Lower leg skin (tissue), 4 donors: Measurements from ENCODE around the gene AHR. TPM values are rescaled to one million over a fixed set of nuclear protein-coding genes. Genes with fewer than 3 reads are reported as not detected.

Experiments
- DNase-seq, 2 donors: peaks; one replicate each; pipeline ENCODE4 v3.0.0-alpha.2; 2019; ENCODE audit warnings: low spot score in 2 of 2
- H3K4me3 ChIP-seq: fragments of 200-600 bp; sonication (generic); 2 replicates; pipeline ENCODE4 v1.5.1; 2017; ENCODE audit warnings: mild to moderate bottlenecking, low read depth; ENCODE audit not compliant: poor library complexity, severe bottlenecking
- CTCF ChIP-seq, 3 donors: fragments of 450-650 bp; IDR thresholded peaks; one replicate each; pipeline ENCODE4 v1.5.1; 2016; ENCODE audit warnings: antibody characterized with exemption in 3 of 3, mild to moderate bottlenecking in 3 of 3, moderate library complexity in 2 of 3
- POLR2A ChIP-seq, 2 donors: fragments of 450-650 bp; IDR thresholded peaks; one replicate each; pipeline ENCODE4 v1.6.1; 2016 to 2017; ENCODE audit warnings: antibody characterized with exemption in 2 of 2, mild to moderate bottlenecking in 1 of 2, moderate library complexity in 1 of 2
- WGBS, 2 donors: methylation state at CpG; one replicate each; pipeline ENCODE4 v1.1.5; 2018; 5-methylcytosine and 5-hydroxymethylcytosine counted together
- intact Hi-C: fragments of 100-400 bp; cut with DNase I; formaldehyde crosslinking; loops from one replicate; pipeline ENCODE4 v1.15.0; 2023; ENCODE audit warnings: low total_unique reads
- total RNA-seq, 4 donors: library from RNA; depleted of rRNA; stranded (reverse); fragments of >200 nt; gene quantifications; one replicate each; pipeline ENCODE4 v1.1.0, GENCODE V29; 2016

The AHR gene
- total RNA-seq = 10 to 100 TPM; 83.2 to 92.7 (median 90.0) TPM

GRCh38 chr7:17298102-17298839, at the start of gene AHR:
AHR (plus strand) TSS chr7:17298652; CDS start chr7:17299265, 613 bp downstream.
- WGBS, 2 donors = 5 to 10% methylated on average over 15 to 30 of the region's 46 CpGs
- intact Hi-C loops = no loop called here
- peak within 1 kb of the TSS; percentile 90 for H3K4me3 ChIP-seq
- TF ChIP-seq CTCF (IDR thresholded peaks at IDR 0.05) (no peak), POLR2A (IDR thresholded peaks at IDR 0.05) (peak in 1 of 2 donors; percentile 93)
- peak; percentile 96 to 99 for DNase-seq

GRCh38 chr7:17253885-17254284, 44.6 kb upstream of the AHR start:
- no peak for DNase-seq
- TF ChIP-seq POLR2A (IDR thresholded peaks at IDR 0.05) (no peak), CTCF (IDR thresholded peaks at IDR 0.05) (no peak)
- WGBS, 2 donors = 85 to 90% methylated on average over 3 of the region's 3 CpGs
- no peak overlapping the region for H3K4me3 ChIP-seq
- intact Hi-C loops = no loop called here

GRCh38 chr7:17255926-17256325, 42.5 kb upstream of the AHR start:
- WGBS, 2 donors = 73 to 87% methylated on average over 1 of the region's 1 CpG
- no peak for DNase-seq
- TF ChIP-seq CTCF (IDR thresholded peaks at IDR 0.05) (no peak), POLR2A (IDR thresholded peaks at IDR 0.05) (no peak)
- H3K4me3 ChIP-seq = no peak overlapping the region
- intact Hi-C loops = no loop called here

DNA sequence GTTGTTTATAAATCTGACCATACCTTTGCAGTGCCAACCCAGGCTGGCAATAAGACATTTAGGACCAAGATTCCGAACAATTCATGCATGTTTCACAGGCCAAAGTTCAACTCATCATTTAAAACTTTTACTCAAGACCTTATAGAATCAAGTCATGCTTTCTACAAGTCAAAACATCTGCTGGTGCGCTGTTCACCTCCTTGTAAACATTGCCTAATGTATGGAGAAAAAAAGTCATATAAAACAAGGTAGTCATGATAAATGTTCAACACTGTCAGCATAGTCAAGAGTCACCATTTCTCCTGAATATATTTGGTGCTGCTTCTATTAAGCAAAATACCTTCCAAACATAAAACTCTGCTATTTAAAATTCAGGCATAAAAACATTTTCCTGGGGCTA, 42.1 kb upstream of the AHR start:
- no peak for TF ChIP-seq CTCF (IDR thresholded peaks at IDR 0.05)
- no peak for TF ChIP-seq POLR2A (IDR thresholded peaks at IDR 0.05)
- 40 to 63% methylated on average over 2 of the region's 2 CpGs for WGBS, 2 donors
- DNase-seq = no peak
- H3K4me3 ChIP-seq = no peak overlapping the region
- intact Hi-C loops = no loop called here

- DNase-seq = no peak
- no peak overlapping the region for H3K4me3 ChIP-seq
- intact Hi-C loops = no loop called here
- TF ChIP-seq POLR2A (IDR thresholded peaks at IDR 0.05) (no peak), CTCF (IDR thresholded peaks at IDR 0.05) (no peak)
Measured at GRCh38 chr7:17266565-17266964, 31.9 kb upstream of the AHR start.
